GM12864 (cell line): Measurements from ENCODE around the gene RGL1.

ENCODE experiments used
- DNase-seq: peaks from one replicate; pipeline ENCODE4 v3.0.0-alpha.2; 2011; ENCODE audit warnings: low read depth
- H3K4me3 ChIP-seq: 2 replicates; pipeline ENCODE4 v1.5.1; 2011; ENCODE audit warnings: mild to moderate bottlenecking, low read depth, low read length, control low read depth
- TF ChIP-seq, protein P1 (sequence below): IDR thresholded peaks from 2 replicates; pipeline ENCODE4 v1.5.1; 2011; ENCODE audit warnings: low read depth, mild to moderate bottlenecking, moderate library complexity, low read length, control low read depth, inconsistent platforms; ENCODE audit errors: missing control alignments

RGL1 gene

DNA sequence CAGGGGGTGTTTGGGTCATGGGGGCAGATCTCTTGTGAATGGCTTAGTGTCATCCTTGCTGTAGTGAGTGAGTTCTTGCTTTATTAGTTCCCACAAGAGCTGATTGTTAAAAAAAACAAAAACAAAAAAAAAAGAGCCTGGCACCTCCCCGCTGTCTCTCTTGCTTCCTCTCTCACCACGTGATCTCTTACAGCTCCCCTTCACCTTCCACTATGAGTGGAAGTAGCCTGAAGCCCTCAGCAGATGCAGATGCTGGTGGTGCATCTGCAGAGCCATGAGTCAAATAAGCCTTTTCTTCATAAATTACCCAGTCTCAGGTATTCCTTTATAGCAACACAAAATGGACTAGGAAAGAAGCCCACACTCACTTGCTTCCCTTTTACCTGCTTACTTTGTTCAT, 17.2 kb upstream of the RGL1 start:
- no peak overlapping the region for H3K4me3 ChIP-seq
- no peak for DNase-seq
- TF ChIP-seq, protein P1, sequence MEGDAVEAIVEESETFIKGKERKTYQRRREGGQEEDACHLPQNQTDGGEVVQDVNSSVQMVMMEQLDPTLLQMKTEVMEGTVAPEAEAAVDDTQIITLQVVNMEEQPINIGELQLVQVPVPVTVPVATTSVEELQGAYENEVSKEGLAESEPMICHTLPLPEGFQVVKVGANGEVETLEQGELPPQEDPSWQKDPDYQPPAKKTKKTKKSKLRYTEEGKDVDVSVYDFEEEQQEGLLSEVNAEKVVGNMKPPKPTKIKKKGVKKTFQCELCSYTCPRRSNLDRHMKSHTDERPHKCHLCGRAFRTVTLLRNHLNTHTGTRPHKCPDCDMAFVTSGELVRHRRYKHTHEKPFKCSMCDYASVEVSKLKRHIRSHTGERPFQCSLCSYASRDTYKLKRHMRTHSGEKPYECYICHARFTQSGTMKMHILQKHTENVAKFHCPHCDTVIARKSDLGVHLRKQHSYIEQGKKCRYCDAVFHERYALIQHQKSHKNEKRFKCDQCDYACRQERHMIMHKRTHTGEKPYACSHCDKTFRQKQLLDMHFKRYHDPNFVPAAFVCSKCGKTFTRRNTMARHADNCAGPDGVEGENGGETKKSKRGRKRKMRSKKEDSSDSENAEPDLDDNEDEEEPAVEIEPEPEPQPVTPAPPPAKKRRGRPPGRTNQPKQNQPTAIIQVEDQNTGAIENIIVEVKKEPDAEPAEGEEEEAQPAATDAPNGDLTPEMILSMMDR, result no peak

DNA sequence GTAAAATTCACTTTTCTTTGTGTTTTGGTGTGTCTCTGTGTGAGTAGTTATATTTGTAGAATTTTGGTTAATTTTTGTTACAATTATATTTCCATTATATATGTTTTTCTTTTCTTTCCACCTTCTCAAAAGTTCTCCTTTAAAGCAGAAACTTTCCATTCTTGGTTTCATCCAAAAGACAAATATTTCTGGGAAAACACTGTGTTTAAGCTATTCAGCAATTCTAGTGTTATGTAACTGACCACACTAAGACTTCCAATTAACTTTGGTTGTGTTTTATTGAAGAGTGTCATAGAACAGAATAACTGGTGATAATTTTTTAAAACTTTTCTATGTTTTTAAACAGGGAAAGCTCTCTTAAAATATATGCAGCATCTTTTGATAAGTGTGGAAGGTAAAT, 13.6 kb upstream of the RGL1 start:
- DNase-seq, result no peak
- TF ChIP-seq, protein P1, result no peak
- H3K4me3 ChIP-seq, result no peak overlapping the region

DNA sequence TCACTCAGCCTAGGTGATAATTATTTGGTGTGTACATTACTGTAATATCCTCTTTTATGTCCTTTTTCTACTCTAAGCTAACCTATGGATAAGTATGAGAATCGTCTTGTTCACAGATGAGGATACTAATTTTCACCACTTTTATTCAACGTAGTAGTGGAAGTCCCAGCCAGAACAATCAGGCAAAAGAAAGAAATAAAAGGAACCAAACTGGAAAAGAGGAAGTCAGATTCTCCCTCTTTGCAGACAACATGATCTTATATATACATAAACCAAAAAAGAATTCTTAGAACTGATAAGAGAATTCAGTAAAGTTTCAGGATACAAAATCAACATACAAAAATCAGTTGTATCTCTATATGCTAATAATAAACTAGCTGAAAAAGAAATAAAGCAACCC, 12.6 kb upstream of the RGL1 start:
- no peak for DNase-seq
- TF ChIP-seq, protein P1, result no peak
- H3K4me3 ChIP-seq, result no peak overlapping the region

DNA sequence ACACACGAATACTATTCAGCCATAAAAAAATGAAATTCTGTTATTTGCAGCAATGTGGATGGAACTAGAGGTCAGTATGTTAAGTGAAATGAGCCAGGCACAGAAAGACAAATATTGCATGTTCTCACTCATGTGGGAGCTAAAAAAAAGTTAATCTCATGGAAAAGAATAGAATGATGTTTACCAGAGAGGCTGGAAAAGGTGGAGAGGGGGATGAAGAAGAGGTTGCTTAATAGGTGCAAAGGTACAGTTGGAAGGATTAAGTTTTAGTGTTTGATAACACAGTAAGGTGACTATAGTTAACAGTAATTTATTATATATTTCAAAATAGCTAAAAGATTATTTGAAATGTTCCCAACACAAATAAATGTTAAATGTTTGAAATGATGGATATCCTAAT, 10.8 kb upstream of the RGL1 start:
- TF ChIP-seq, protein P1, result no peak
- H3K4me3 ChIP-seq, result no peak overlapping the region
- DNase-seq, result no peak

DNA sequence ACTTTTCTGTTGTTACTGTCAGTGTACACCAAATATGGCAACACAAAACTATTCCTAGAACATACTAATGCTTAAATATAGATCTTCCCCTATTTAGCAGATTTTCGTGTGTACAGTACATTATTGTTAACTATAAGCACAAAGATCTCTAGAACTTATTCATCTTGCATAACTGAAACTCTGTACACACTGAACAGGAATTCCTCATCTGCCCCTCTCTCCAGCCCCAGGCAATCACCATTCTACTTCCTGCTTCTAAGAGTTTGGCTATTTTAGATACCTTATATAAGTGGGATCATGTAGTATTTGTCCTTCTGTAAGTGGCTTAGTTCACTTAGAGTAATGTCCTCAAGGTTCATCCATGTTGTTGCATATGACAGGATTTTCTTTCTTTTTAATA, 4.5 kb upstream of the RGL1 start:
- no peak for DNase-seq
- TF ChIP-seq, protein P1, result no peak
- no peak overlapping the region for H3K4me3 ChIP-seq

DNA sequence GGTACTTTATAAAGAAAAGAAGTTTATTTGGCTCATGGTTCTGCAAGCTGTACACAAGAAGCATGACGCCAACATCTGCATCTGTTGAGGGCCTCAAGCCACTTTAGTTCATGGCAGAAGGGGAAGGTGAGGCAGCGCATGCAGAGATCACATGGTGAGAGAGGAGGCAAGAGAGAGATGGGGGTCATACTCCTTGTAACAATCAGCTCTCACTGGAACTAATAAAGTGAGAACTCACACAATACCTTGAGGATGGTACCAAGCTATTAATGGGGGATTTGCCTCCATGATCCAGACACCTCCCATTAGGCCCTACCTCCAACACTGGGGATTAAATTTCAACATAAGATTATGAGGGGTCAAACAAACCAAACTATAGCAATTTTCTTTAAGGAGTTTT, 3.3 kb upstream of the RGL1 start:
- TF ChIP-seq, protein P1, result no peak
- no peak overlapping the region for H3K4me3 ChIP-seq
- DNase-seq, result no peak

DNA sequence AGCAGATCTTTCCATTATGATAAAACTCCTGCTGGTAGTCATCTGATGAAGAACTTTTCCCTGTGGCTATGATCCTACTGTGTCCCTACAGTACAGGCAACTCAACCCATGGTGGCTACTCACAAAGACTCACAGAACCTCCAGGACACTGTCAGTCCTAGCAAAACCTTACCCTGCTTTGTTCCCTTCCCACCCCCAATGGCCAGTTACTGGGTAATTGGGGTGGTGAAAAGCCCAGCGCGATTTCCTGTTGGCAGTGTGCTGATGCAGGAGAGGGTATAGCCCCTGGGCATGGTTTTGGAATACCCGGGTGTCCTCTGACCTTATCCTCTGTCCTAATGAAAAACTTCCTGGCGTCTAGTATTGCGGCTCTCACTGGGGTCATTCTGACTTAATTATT, 533 bp upstream of the RGL1 start:
- TF ChIP-seq, protein P1, result no peak
- DNase-seq, result no peak
- peak overlapping the region; percentile 82; the same call in 1 of the 2 replicates for H3K4me3 ChIP-seq
